GM19455 (cell line): ENCODE measurements around the gene PAQR4.

ENCODE experiments used
- ATAC-seq: cut with Tn5 transposase; IDR thresholded peaks from one replicate; pipeline ENCODE4 v1.9.1; 2021; ENCODE audit not compliant: unreplicated experiment

The PAQR4 gene

GRCh38 chr16:2977440-2977839 is 8.3 kb downstream of the PAQR4 start:
- ATAC-seq, result no peak

- ATAC-seq, result no peak
Measured at GRCh38 chr16:2979669-2980226, 10.6 kb downstream of the PAQR4 start.

GRCh38 chr16:2980227-2981176 is 11.4 kb downstream of the PAQR4 start, which contains the start of gene PKMYT1:
TSS of gene PKMYT1 (minus strand) at chr16:2980446. CDS start at chr16:2979657, 789 bp downstream.
- peak; percentile 74 for ATAC-seq

- ATAC-seq, result no peak
Measured at GRCh38 chr16:2981177-2981898, 12.2 kb downstream of the PAQR4 start.

GRCh38 chr16:2981899-2982250 is 12.7 kb downstream of the PAQR4 start:
- no peak for ATAC-seq

- no peak for ATAC-seq
Measured at GRCh38 chr16:2982402-2982801, 13.3 kb downstream of the PAQR4 start.

GRCh38 chr16:2983706-2984136 is 14.6 kb downstream of the PAQR4 start:
- no peak for ATAC-seq

GRCh38 chr16:2985462-2985861 is 16.3 kb downstream of the PAQR4 start:
- no peak for ATAC-seq

- no peak for ATAC-seq
Measured at GRCh38 chr16:2985893-2986355, 16.8 kb downstream of the PAQR4 start.

GRCh38 chr16:2986623-2987188 is 17.6 kb downstream of the PAQR4 start:
- no peak for ATAC-seq

GRCh38 chr16:2987286-2987685 is 18.1 kb downstream of the PAQR4 start:
- no peak for ATAC-seq

- ATAC-seq, result no peak
Measured at GRCh38 chr16:2987833-2988232, 18.7 kb downstream of the PAQR4 start.

GRCh38 chr16:2988590-2989099 is 19.5 kb downstream of the PAQR4 start:
- ATAC-seq, result no peak

- no peak for ATAC-seq
Measured at GRCh38 chr16:2990891-2991290, 21.7 kb downstream of the PAQR4 start.

GRCh38 chr16:2991566-2992261 is 22.6 kb downstream of the PAQR4 start:
- ATAC-seq, result no peak

GRCh38 chr16:2992383-2993081 is 23.4 kb downstream of the PAQR4 start:
- no peak for ATAC-seq

- ATAC-seq, result no peak
Measured at GRCh38 chr16:2996298-2996697, 27.1 kb downstream of the PAQR4 start.

- ATAC-seq, result no peak
Measured at GRCh38 chr16:2999929-3000328, 30.8 kb downstream of the PAQR4 start.

- no peak for ATAC-seq
Measured at GRCh38 chr16:3000540-3000939, 31.4 kb downstream of the PAQR4 start.

- no peak for ATAC-seq
Measured at GRCh38 chr16:3001316-3001715, 32.2 kb downstream of the PAQR4 start.
